ENCODE data around the gene THBS4.

THBS4 gene

GRCh38 chr5:80034962-80035821 is at the start of gene THBS4:
TSS of gene THBS4 (plus strand) at chr5:80035348. CDS start at chr5:80035538, 190 bp downstream.
- DNase-seq (ENCODE audit: low read depth in 3 of 3): no peak

- DNase-seq (ENCODE audit: low read depth in 3 of 3): no peak
Observed at GRCh38 chr5:79986260-79986659, 48.9 kb upstream of the THBS4 start.

GRCh38 chr5:79990205-79990597 is 44.9 kb upstream of the THBS4 start:
- DNase-seq (ENCODE audit: low read depth in 3 of 3): no peak

DNA sequence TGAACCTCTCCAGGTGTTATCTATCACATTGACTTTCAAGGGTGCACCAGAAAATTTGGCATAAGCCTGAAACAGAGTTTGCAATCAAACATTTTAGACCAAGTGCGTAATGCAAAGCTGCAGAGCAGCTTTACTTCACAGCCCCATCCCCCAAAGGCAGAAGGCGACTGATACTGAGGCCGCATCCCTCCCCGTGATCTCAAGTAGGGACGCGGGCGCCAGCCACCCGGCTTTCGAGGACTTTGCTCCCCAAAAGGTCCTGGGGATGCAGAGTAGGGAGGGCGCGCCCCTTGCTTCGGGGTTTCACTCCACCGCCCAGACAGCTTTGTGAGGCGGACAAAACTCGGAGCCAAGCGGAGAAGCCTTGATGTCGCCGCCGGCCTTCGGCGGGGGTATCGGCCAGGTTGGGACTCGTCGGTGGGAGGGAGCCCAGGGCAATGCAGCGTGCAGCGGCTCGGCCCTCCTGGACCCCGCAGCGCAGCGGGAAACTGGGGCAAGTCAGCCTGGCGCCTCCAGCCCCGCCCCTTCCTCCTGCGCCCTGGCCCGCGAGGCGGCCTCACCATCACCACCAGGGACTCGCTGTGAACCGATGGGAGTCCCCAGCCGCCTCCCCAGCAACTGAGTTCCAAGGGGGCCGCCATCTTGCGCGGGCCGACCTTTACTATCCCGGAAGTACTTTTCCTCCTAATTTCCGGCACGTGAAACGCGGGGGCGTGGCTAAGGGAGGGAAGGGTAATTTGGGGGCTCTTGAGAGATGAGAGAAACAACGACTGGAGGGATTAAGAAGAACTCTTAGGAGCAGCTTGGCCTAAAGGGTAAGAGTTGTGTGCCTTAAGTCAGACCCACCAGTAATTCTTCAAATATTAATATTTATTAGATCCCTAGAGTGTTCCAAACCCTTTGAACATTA is 44.3 kb upstream of the THBS4 start, which contains the start of gene MTX3:
TSS of gene MTX3 (minus strand) at position 665 of the 910 bp plus-strand sequence. CDS start at position 641, 24 bp downstream.
- DNase-seq (ENCODE audit: low read depth in 3 of 3): peak; percentile 76 to 80 (median 78)

GRCh38 chr5:79992891-79993657 is 42.1 kb upstream of the THBS4 start:
- no peak for DNase-seq (ENCODE audit: low read depth in 3 of 3)

- DNase-seq (ENCODE audit: low read depth in 3 of 3): no peak
Observed at GRCh38 chr5:79999722-80000121, 35.4 kb upstream of the THBS4 start.

GRCh38 chr5:80002677-80003076 is 32.5 kb upstream of the THBS4 start:
- no peak for DNase-seq (ENCODE audit: low read depth in 3 of 3)

GRCh38 chr5:80008995-80009765 is 26.0 kb upstream of the THBS4 start:
- DNase-seq (ENCODE audit: low read depth in 3 of 3): no peak

DNA sequence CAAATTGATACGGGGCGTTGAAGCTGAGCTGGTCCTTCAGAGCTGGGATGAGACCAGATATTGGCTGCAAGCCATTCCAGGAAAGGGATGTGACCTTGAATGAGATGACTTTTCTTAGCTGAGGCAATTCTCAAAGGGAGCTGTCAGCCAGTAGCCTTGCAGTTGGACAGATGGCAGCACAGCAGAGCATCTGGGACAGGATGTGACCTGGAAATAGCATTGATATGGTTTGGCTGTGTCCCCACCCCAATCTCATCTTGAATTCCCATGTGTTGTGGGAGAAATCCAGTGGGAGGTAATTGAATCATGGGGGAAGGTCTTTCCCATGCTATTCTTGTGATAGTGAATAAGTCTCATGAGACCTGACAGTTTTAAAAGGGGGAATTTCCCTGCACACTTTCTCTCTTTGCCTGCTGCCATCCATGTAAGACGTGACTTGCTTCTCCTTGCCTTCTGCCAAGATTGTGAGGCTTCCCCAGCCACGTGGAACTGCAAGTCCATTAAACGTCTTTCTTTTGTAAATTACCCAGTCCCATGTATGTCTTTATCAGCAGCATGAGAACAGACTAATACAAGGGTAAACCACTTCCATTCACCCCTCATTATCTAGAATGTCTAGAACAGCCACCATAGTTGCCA is 24.3 kb upstream of the THBS4 start:
- DNase-seq (ENCODE audit: low read depth in 3 of 3): no peak

- no peak for DNase-seq (ENCODE audit: low read depth in 3 of 3)
Observed at GRCh38 chr5:80025069-80025468, 10.1 kb upstream of the THBS4 start.

DNA sequence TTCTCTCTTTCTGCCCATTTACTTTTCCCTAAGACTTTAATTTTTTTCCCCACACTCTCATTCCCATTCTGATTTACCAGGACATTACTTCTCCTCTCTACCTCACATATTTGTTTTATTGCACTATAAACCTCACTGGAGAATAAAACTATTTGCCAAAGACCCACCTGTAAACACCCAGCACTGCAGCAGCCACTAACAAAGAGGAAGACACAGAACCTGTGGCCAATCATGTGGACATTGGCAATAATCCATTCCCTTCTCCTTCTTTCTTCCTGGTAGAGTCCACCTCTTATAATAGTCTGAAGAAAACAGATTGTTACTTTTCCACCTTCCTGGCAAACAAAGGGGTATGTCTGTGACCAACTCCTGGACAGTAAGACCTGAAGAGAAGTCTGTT is 8.3 kb upstream of the THBS4 start:
- DNase-seq (ENCODE audit: low read depth in 3 of 3): no peak

- no peak for DNase-seq (ENCODE audit: low read depth in 3 of 3)
Observed at GRCh38 chr5:80031109-80031508, 4.0 kb upstream of the THBS4 start.

DNA sequence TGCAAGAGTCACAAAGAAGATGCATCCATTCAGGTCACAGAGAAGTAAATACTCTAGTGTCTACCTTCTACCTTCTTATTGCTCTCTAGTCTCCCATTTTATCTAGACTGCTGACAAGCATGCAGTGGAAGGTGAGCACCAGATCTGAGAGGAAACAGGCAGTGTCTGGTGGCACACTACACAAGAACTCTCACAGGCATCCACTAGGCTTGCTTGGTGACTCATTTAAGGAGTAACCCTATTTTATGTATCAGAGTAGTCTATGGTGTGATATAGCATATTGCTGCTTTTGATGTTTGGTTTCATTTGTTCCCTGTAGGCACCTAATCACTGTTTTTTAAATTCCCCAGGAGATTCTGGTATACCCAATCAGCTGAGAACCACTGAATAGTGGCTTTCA is 1.6 kb upstream of the THBS4 start:
- no peak for DNase-seq (ENCODE audit: low read depth in 3 of 3)

DNA sequence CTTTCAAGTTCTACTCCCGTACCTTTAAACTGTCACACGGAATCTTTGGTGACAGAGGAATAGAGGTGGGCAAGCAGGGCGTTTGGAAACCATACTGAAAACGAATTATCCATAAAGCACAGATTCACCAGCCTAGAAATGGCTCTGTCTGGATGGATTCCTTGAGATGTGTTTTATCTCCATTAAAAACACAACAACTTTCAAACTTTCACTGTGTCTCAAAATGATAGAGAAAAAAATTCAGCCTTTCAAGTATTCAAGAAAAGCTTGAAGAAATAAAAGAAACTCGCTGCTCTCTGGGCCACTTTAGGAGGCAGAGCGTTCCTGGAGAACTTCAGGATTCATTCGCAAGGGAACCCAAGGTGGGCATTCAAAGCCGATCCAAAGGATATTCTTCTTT is 589 bp upstream of the THBS4 start:
- DNase-seq (ENCODE audit: low read depth in 3 of 3): no peak

- DNase-seq (ENCODE audit: low read depth in 3 of 3): no peak
Observed at GRCh38 chr5:80035839-80036238, 691 bp downstream of the THBS4 start.

DNA sequence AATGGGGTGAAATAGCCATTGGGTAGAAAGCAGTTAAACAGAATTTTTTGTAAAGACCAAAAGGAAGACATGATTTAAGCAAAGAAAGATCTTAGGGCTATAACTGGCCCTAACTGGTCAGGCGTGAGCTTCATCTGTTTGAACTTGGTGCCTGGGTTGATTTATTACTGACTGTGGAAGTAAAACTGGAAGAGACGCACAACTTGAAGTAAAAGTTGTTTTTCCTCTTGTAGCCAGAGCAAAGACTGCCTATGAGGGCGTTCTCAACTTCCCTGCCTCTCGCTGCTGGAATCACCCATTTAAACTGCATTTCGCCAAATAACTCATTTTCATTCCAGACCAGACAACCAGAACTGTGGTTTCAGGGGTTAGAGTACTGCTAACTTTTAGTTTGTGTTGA is 1.5 kb downstream of the THBS4 start:
- no peak for DNase-seq (ENCODE audit: low read depth in 3 of 3)

GRCh38 chr5:80037366-80037765 is 2.2 kb downstream of the THBS4 start:
- DNase-seq (ENCODE audit: low read depth in 3 of 3): no peak

GRCh38 chr5:80039650-80040049 is 4.5 kb downstream of the THBS4 start:
- no peak for DNase-seq (ENCODE audit: low read depth in 3 of 3)

DNA sequence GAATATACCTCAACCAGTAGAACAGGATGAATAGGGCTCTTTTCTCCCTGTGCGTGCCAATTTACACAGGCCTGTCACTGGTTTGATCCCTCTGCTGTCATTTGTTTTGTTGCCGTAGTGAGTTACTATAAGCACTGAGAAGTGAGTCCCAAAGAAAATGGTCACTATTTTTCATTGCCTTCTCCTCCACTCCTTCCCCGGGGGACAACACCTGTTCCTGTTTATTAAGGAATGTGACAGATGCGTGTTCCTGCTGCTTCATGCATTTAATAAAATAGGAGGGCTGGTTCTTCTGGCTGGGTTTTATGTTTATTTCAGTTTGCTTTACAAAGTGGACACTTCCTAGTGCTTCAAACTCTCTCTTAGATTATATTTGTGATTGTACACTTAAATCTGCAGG is 6.4 kb downstream of the THBS4 start:
- DNase-seq (ENCODE audit: low read depth in 3 of 3): no peak

- no peak for DNase-seq (ENCODE audit: low read depth in 3 of 3)
Observed at GRCh38 chr5:80042330-80042729, 7.2 kb downstream of the THBS4 start.

DNA sequence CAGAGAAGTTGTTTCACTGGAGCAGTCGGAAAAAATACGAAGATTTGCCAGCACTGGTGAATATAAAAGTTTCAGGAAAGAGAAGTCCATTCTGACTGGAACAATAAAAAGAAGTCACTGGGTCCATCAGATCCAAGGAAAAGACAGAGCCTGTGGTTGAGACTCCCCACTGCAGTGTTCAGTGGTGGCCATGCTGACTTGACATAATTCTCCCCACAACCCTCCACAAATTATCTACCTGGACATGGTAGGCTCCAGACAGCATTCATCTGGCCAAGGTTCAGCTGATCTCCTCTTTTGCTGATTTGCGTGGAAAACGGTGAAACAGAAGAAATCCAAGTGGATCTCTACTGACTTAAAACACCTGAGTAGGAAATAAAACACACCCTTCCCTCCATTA is 8.0 kb downstream of the THBS4 start:
- DNase-seq (ENCODE audit: low read depth in 3 of 3): no peak
